ENCODE measurements around the gene ADAM12.

DNA sequence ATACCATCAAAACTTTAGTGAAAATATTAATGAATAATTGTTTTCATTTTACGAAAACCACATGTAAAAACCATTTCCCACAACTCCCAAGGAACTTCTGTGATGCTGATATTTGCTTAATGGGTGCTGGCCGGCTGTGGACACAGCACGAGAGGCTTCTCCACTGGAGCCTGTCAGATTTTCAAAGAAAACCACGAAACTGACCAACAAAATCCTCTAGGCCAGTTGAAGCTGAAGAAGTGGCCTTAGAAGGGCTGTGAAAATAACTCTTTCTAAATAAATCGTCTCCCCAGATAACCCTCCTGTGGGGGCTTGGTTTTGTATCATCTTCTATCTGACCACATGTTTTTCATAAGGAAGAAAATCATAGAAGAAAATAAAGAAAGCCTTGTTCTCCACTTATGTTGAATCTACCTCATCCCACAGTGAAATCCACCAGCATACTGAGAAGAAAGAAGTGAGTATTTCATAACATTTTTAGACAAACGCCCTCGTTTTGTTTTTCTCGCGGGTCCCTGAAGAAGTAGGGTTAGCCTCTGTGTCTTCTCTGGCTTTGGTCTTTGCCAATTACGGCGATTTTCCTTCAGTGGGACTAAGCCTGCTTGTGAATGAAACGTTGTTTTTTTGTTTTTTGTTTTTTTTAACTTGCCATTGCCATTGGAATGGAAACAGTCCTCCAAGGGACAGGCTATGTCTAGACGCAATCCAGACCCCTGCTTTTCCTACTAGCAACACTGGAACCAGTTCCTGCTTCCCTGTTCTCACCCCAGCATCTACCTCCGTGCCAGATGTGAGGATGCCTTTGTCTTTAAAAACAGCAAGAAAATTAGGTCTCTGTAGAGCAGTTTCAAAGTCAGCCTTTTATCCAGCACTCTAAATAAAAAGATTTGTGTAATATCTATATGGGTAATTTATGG, 123.9 kb downstream of the ADAM12 start:
- TF ChIP-seq POLR2AphosphoS5 (IDR thresholded peaks at IDR 0.05; ENCODE audit: borderline replicate concordance, low read depth, low read length) (no peak), FOXP2 (optimal IDR thresholded peaks at IDR 0.05; ENCODE audit: control extremely low read depth, extremely low read length, insufficient read depth) (no peak)

Data from SK-N-MC (cell line).